Measurements from ENCODE around the gene DLX4. TPM values are rescaled to one million over a fixed set of nuclear protein-coding genes. Genes with fewer than 3 reads are reported as not detected.

Gene DLX4
- total and polyA plus RNA-seq, 7 experiments from 2014 or later, result 0.34 to 1.6 (median 0.74) TPM; not detected in 2

DNA sequence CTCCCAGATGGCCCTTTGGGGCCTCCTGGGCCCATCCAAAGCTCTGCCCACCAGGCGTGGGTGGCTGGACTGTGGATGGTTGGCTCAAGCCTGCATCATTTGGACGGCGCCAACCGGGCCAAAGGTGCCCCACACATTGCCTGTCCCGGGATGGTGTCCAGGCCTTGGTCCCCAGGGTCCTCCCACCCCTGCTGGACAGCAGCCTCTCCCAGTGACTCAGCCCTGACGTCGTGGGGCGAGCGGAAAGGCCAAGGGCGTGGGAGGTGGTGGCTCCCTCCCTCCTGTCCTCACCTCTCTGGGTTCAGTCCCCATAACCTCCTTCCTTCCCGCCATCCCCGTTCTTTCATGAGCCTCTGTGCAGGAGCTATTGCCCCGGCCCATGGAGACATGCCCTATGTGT lies 42.1 kb upstream of the DLX4 start:
- POLR2A ChIA-PET, result no interaction called here
- no peak for ATAC-seq

DNA sequence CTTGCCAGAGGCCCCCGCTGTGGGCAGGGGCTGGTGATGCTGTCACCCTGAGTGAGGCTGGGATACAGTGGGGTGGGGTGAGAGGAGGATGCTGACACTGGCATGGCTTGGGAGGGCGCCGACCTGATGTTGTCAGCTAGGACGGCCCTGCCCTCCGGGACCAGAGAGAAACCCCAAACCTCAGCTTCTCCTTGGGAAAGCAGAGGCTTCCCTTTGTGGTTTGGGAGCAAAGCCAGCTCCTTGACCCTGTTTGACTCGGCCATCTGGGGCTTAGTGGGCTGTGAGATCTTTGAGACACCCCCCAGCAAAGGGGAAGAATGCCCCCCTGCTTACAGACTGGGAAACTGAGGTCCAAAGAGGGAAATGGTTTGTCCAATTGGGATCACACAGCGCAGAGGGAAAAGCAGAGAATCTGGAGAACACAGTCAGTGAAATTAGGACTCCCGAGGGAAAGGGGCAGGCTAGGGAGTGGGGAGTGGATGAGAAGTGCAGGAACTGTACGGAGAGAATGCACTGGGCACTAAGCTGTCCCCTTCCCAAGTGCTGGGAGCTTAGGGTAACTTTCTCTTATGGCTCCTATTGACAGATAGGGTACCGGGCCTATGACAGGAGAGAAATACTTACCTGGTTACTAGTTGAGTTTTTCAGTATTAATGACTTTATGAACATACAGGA lies 40.7 kb upstream of the DLX4 start:
- H3K27ac Mint-ChIP-seq, result no peak overlapping the region
- no peaks in the 10 kb centered on the region for H3K36me3 ChIP-seq (ENCODE audit: control insufficient read depth in 2 of 3, insufficient read depth in 3 of 3, low read length in 3 of 3)
- H3K9me3 Mint-ChIP-seq, result no peaks in the 10 kb centered on the region
- H3K36me3 Mint-ChIP-seq, result no peaks in the 10 kb centered on the region
- H3K27ac ChIP-seq (ENCODE audit: low read depth, low read length), result no peak overlapping the region
- H3K4me1 Mint-ChIP-seq, result peaks cover 0 to 2% (median 0%) of the 10 kb centered on the region in 7 donors
- H3K9me3 ChIP-seq (ENCODE audit: control insufficient read depth in 2 of 3, low read length in 3 of 3), result no peaks in the 10 kb centered on the region
- CTCF ChIA-PET, result no interaction called here
- intact Hi-C loops (cut with micrococcal nuclease), result no loop called here
- H3K4me1 ChIP-seq (ENCODE audit: control insufficient read depth in 2 of 2, insufficient read depth in 2 of 2, low read length in 2 of 2), result no peaks in the 10 kb centered on the region
- H3K27me3 ChIP-seq (ENCODE audit: control insufficient read depth in 2 of 2, insufficient read depth in 2 of 2, low read length in 2 of 2), result no peaks in the 10 kb centered on the region
- POLR2A ChIA-PET, result no interaction called here
- DNase-seq (no peak), ATAC-seq (no peak)
- H3K27me3 Mint-ChIP-seq, result peaks cover 8 to 45% (median 20%) of the 10 kb centered on the region in 5 donors
- no peak overlapping the region for H3K4me3 ChIP-seq (ENCODE audit: low read length)
- no peak overlapping the region for H3K4me3 Mint-ChIP-seq

More for the DNA sequence above, 42.1 kb upstream of the DLX4 start:
- intact Hi-C loops (cut with micrococcal nuclease), result no loop called here
- no peak for DNase-seq
- no peaks in the 10 kb centered on the region for H3K9me3 Mint-ChIP-seq
- Histone ChIP-seq H3K27me3 (ENCODE audit: control insufficient read depth in 2 of 2, insufficient read depth in 2 of 2, low read length in 2 of 2) (no peaks in the 10 kb centered on the region), H3K9me3 (ENCODE audit: control insufficient read depth in 2 of 3, low read length in 3 of 3) (no peaks in the 10 kb centered on the region), H3K4me3 (ENCODE audit: low read length) (no peak overlapping the region), H3K27ac (ENCODE audit: low read depth, low read length) (no peak overlapping the region), H3K36me3 (ENCODE audit: control insufficient read depth in 2 of 3, insufficient read depth in 3 of 3, low read length in 3 of 3) (no peaks in the 10 kb centered on the region), H3K4me1 (ENCODE audit: control insufficient read depth in 2 of 2, insufficient read depth in 2 of 2, low read length in 2 of 2) (no peaks in the 10 kb centered on the region)
- peaks cover 4 to 50% (median 26%) of the 10 kb centered on the region in 5 donors for H3K27me3 Mint-ChIP-seq
- peaks cover 0 to 2% (median 0%) of the 10 kb centered on the region in 7 donors for H3K4me1 Mint-ChIP-seq
- H3K27ac Mint-ChIP-seq, result no peak overlapping the region
- H3K4me3 Mint-ChIP-seq, result no peak overlapping the region
- CTCF ChIA-PET, result no interaction called here
- H3K36me3 Mint-ChIP-seq, result no peaks in the 10 kb centered on the region

DNA sequence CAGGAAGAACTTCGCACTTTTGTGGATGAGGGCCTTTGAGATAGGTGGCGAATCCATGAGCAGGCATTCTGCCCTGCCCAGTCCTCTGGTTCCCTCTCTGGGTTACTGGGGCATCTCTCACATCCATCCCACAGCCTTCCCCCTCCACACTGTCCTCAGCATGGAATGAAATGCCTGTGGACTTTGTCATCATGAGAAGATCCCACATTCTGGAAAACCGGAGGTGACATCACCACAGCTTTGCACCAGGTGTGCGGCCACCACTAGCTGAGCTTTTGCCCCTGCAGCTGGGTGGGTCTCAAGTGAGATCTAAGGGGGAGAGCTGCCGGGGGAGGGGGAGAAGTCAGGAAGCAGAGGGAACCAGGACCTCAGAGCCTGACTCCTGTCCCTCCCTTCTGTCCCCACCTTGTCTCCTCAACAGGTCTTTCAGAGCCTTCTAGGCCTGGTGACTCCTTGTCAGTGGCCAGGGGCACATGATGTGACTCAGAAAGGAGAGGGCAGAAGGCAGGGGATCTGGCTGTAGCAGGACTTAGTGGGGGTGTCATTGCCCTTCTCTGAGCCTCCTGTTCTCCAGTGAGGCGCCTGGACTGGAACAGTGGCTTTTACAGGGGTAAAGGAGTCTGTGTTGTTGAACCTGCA lies 40.0 kb upstream of the DLX4 start:
- H3K9me3 Mint-ChIP-seq, result no peaks in the 10 kb centered on the region
- Histone ChIP-seq H3K27me3 (ENCODE audit: control insufficient read depth in 2 of 2, insufficient read depth in 2 of 2, low read length in 2 of 2) (no peaks in the 10 kb centered on the region), H3K27ac (ENCODE audit: low read depth, low read length) (no peak overlapping the region), H3K4me3 (ENCODE audit: low read length) (no peak overlapping the region), H3K9me3 (ENCODE audit: control insufficient read depth in 2 of 3, low read length in 3 of 3) (no peaks in the 10 kb centered on the region), H3K4me1 (ENCODE audit: control insufficient read depth in 2 of 2, insufficient read depth in 2 of 2, low read length in 2 of 2) (no peaks in the 10 kb centered on the region), H3K36me3 (ENCODE audit: control insufficient read depth in 2 of 3, insufficient read depth in 3 of 3, low read length in 3 of 3) (no peaks in the 10 kb centered on the region)
- DNase-seq, result no peak
- no peaks in the 10 kb centered on the region for H3K36me3 Mint-ChIP-seq
- no peak overlapping the region for H3K27ac Mint-ChIP-seq
- no peak for ATAC-seq
- intact Hi-C loops (cut with micrococcal nuclease), result no loop called here
- H3K4me3 Mint-ChIP-seq, result no peak overlapping the region
- ChIA-PET CTCF (no interaction called here), POLR2A (no interaction called here)
- H3K4me1 Mint-ChIP-seq, result peaks cover 0 to 2% (median 0%) of the 10 kb centered on the region in 7 donors
- peaks cover 9 to 46% (median 20%) of the 10 kb centered on the region in 5 donors for H3K27me3 Mint-ChIP-seq

DNA sequence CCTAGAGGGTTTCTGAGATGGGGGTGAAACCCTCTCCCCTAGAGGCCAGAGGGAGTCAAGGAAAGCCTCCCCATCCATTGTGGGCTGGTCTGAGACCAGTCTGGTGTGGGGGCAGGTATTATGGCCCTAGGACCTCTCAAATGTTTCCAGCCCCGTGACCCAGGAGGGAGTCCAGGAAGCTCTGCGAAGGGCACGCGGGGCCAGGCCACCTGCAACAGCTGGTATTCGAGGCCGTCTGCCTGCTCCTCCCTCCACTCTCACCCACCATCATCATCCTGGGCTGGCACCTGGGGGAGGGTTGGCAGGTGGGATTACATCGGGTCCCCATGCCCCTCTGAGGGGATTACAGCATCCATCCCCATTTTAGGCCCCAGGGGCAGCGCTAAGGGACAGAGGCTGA lies 38.1 kb upstream of the DLX4 start:
- no peaks in the 10 kb centered on the region for H3K36me3 Mint-ChIP-seq
- no peaks in the 10 kb centered on the region for H3K9me3 Mint-ChIP-seq
- H3K27me3 Mint-ChIP-seq, result peaks cover 12 to 55% (median 26%) of the 10 kb centered on the region in 5 donors
- Histone ChIP-seq H3K9me3 (ENCODE audit: control insufficient read depth in 2 of 3, low read length in 3 of 3) (no peaks in the 10 kb centered on the region), H3K4me3 (ENCODE audit: low read length) (no peak overlapping the region), H3K27ac (ENCODE audit: low read depth, low read length) (no peak overlapping the region), H3K4me1 (ENCODE audit: control insufficient read depth in 2 of 2, insufficient read depth in 2 of 2, low read length in 2 of 2) (no peaks in the 10 kb centered on the region), H3K36me3 (ENCODE audit: control insufficient read depth in 2 of 3, insufficient read depth in 3 of 3, low read length in 3 of 3) (no peaks in the 10 kb centered on the region), H3K27me3 (ENCODE audit: control insufficient read depth in 2 of 2, insufficient read depth in 2 of 2, low read length in 2 of 2) (no peaks in the 10 kb centered on the region)
- H3K4me3 Mint-ChIP-seq, result no peak overlapping the region
- DNase-seq, result no peak
- peaks cover 0 to 2% (median 0%) of the 10 kb centered on the region in 7 donors for H3K4me1 Mint-ChIP-seq
- no peak for ATAC-seq
- ChIA-PET CTCF (no interaction called here), POLR2A (no interaction called here)
- intact Hi-C loops (cut with micrococcal nuclease), result no loop called here
- H3K27ac Mint-ChIP-seq, result no peak overlapping the region

DNA sequence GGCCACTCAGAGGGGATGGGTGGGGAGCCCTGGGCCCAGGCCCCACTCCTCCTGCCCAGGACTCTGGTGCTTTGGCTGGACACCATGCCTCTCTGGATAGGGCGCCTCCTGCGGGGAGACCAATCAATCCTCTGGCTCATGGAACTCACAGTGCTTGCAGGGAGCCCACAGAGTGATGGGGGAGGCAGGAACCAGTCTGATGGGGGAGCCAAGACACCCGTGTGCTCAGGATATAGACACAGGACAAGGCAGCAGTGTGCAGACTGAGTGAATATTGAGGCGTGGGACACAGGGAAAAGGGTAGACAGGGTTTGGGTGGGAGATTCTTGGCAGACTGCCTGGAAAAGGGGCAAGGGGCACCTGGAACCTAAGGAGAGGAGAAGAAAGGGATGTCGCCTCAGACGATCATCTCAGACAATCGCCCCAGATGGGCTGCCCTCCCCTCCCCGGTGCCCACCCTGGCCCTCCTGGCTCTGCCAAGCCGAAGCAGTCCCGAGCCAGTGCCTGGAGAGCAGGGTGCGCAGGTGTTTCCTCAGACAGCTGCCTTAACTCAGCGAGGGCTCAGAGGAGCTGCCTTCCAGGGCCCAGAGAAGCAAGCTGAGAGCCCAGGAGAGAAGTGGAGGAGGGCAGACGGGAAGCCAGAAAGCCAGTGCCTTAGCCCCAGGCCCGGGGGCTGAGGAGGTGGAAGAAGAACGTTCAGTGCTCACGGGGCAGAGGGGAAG lies 37.4 kb upstream of the DLX4 start:
- intact Hi-C loops (cut with micrococcal nuclease), result no loop called here
- ChIA-PET CTCF (no interaction called here), POLR2A (no interaction called here)
- Mint-ChIP-seq H3K4me3 (no peak overlapping the region), H3K27me3 (peaks cover 18 to 57% (median 26%) of the 10 kb centered on the region in 5 donors), H3K4me1 (peaks cover 0 to 2% (median 0%) of the 10 kb centered on the region in 7 donors), H3K27ac (no peak overlapping the region), H3K9me3 (no peaks in the 10 kb centered on the region), H3K36me3 (no peaks in the 10 kb centered on the region)
- H3K36me3 ChIP-seq (ENCODE audit: control insufficient read depth in 2 of 3, insufficient read depth in 3 of 3, low read length in 3 of 3), result no peaks in the 10 kb centered on the region
- H3K4me1 ChIP-seq (ENCODE audit: control insufficient read depth in 2 of 2, insufficient read depth in 2 of 2, low read length in 2 of 2), result no peaks in the 10 kb centered on the region
- H3K4me3 ChIP-seq (ENCODE audit: low read length), result no peak overlapping the region
- no peak for ATAC-seq
- no peak for DNase-seq
- H3K27me3 ChIP-seq (ENCODE audit: control insufficient read depth in 2 of 2, insufficient read depth in 2 of 2, low read length in 2 of 2), result no peaks in the 10 kb centered on the region
- H3K27ac ChIP-seq (ENCODE audit: low read depth, low read length), result no peak overlapping the region
- no peaks in the 10 kb centered on the region for H3K9me3 ChIP-seq (ENCODE audit: control insufficient read depth in 2 of 3, low read length in 3 of 3)

DNA sequence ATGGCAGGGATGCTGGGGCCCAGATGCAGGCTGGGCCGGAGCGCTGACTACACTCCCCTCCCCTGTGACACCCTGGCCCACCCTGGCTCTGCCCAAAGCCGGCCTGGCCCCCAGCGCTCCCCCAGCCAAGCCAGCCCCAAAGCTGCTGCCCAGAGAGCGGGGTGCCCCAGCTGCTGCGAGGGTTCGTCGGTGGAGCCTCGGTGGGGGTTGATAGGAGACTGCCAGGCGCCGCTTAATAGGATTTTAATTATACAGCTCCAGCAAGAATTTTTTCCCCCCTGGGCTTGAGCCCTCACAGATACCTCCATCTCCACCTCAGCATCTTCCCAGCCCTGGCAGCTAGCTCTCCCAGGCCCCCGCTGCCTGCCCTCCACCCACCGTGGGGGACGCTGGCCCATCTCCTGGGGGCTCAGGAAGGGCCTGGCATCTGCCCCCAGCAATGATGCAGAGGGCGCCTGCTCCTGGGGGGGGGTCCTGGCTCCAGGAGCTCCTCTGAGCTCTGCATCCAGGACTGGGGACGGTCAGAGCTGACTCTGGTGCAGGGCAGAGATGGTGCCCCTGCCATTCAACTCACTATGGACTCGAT lies 36.8 kb upstream of the DLX4 start:
- Mint-ChIP-seq H3K27ac (no peak overlapping the region), H3K27me3 (peaks cover 20 to 54% (median 27%) of the 10 kb centered on the region in 5 donors), H3K36me3 (no peaks in the 10 kb centered on the region), H3K4me1 (peaks cover 0 to 2% (median 0%) of the 10 kb centered on the region in 7 donors), H3K4me3 (no peak overlapping the region), H3K9me3 (no peaks in the 10 kb centered on the region)
- Histone ChIP-seq H3K4me1 (ENCODE audit: control insufficient read depth in 2 of 2, insufficient read depth in 2 of 2, low read length in 2 of 2) (no peaks in the 10 kb centered on the region), H3K27me3 (ENCODE audit: control insufficient read depth in 2 of 2, insufficient read depth in 2 of 2, low read length in 2 of 2) (no peaks in the 10 kb centered on the region), H3K36me3 (ENCODE audit: control insufficient read depth in 2 of 3, insufficient read depth in 3 of 3, low read length in 3 of 3) (no peaks in the 10 kb centered on the region), H3K4me3 (ENCODE audit: low read length) (no peak overlapping the region), H3K9me3 (ENCODE audit: control insufficient read depth in 2 of 3, low read length in 3 of 3) (no peaks in the 10 kb centered on the region), H3K27ac (ENCODE audit: low read depth, low read length) (no peak overlapping the region)
- CTCF ChIA-PET, result no interaction called here
- POLR2A ChIA-PET, result no interaction called here
- DNase-seq, result no peak
- intact Hi-C loops (cut with micrococcal nuclease), result no loop called here
- ATAC-seq, result no peak

Measured in naive thymus-derived CD4-positive, alpha-beta T cell (primary cell).